HCT116 (cell line): ENCODE measurements around the gene C2CD2. TPM values are rescaled to one million over a fixed set of nuclear protein-coding genes. Genes with fewer than 3 reads are reported as not detected.

Experiments used
- ATAC-seq: fragments of 200-7000 bp; cut with Tn5 transposase; 2 replicates; pipeline ENCODE4 v1.9.1; 2020; ENCODE audit warnings: mild to moderate bottlenecking, moderate library complexity
- BruUV-seq: library from RNA; stranded (reverse); fragments of 400-500 nt; replicated peaks from 2 replicates; lab custom pipeline; 2021; lab: Mats Ljungman, UMichigan
- CTCF ChIA-PET: fragments of 300-600 bp; sonication (Branson Sonifier 250); formaldehyde crosslinking; loops from one replicate; lab custom pipeline; 2021; ENCODE audit warnings: antibody characterized with exemption; lab: Charles Lee
- POLR2A ChIA-PET: fragments of 300-600, 350-600 bp; sonication (Branson Sonifier 250); formaldehyde crosslinking; loops from one replicate; lab custom pipeline; 2021; ENCODE audit warnings: antibody characterized with exemption; lab: Charles Lee
- RAD21 ChIA-PET, 2 experiments: fragments of 300-600 bp; sonication (Branson Sonifier 250); formaldehyde crosslinking; loops; one replicate each; lab custom pipeline; 2023; ENCODE audit warnings: low total read pairs in 2 of 2; ENCODE audit not compliant: uncharacterized antibody in 2 of 2, unreplicated experiment in 2 of 2, low non-redundant PET in 1 of 2; lab: Charles Lee
- DNase-seq: peaks from one replicate; pipeline ENCODE4 v3.0.0-alpha.2; 2010; ENCODE audit warnings: low read depth, low spot score
- H2AFZ ChIP-seq: fragments of 200-600 bp; shearing (Covaris generic), sonication (generic); 2 replicates; pipeline ENCODE4 v1.6.1; 2017; ENCODE audit warnings: low read depth, mixed run types, mixed read lengths, antibody characterized with exemption, low read length; ENCODE audit not compliant: poor library complexity, severe bottlenecking
- H3K27ac ChIP-seq: 2 replicates; pipeline ENCODE4 v1.5.1; 2012; ENCODE audit warnings: low read depth, low read length
- H3K27me3 ChIP-seq: fragments of 200-600 bp; sonication (generic); 2 replicates; pipeline ENCODE4 v1.6.1; 2016; ENCODE audit warnings: mixed run types, low read length, mixed read lengths; ENCODE audit not compliant: insufficient read depth
- H3K36me3 ChIP-seq, 2 experiments: fragments of 200-500 bp in 1 of 2; fragments of 200-600 bp in 1 of 2; sonication (Bioruptor generic) in 1 of 2; sonication (generic) in 1 of 2; 2 replicates each; pipeline versions ENCODE4 v1.5.1 to v1.6.1; 2014 to 2016; ENCODE audit warnings: low read length in 2 of 2, inconsistent platforms in 1 of 2, mixed read lengths in 1 of 2, mixed run types in 1 of 2; ENCODE audit not compliant: insufficient read depth in 2 of 2, control insufficient read depth in 1 of 2
- H3K4me1 ChIP-seq, 2 experiments: fragments of 200-600 bp in 1 of 2; sonication (generic) in 1 of 2; 2 replicates each; pipeline versions ENCODE4 v1.5.1 to v1.6.1; 2012 to 2017; ENCODE audit warnings: low read length in 2 of 2, inconsistent platforms in 1 of 2, mild to moderate bottlenecking in 1 of 2, mixed read lengths in 1 of 2, mixed run types in 1 of 2, moderate library complexity in 1 of 2; ENCODE audit not compliant: insufficient read depth in 2 of 2, control insufficient read depth in 1 of 2
- H3K4me2 ChIP-seq: fragments of 200-600 bp; sonication (generic); 2 replicates; pipeline ENCODE4 v1.6.1; 2017; ENCODE audit warnings: mixed run types, low read length, mixed read lengths
- H3K4me3 ChIP-seq, 2 experiments: fragments of 200-600 bp in 1 of 2; sonication (generic) in 1 of 2; replicated peaks in 1 of 2; 2 replicates each; pipeline ENCODE4 v1.5.1; 2011 to 2016; ENCODE audit warnings: low read length in 2 of 2, control low read depth in 1 of 2, low read depth in 1 of 2, mild to moderate bottlenecking in 1 of 2, mixed read lengths in 1 of 2, mixed run types in 1 of 2
- H3K79me2 ChIP-seq: fragments of 200-600 bp; sonication (generic); 2 replicates; pipeline ENCODE4 v1.6.1; 2017; ENCODE audit warnings: mild to moderate bottlenecking, mixed run types, low read length, moderate library complexity, mixed read lengths; ENCODE audit not compliant: insufficient read depth
- H3K9ac ChIP-seq: fragments of 200-600 bp; sonication (generic); 2 replicates; pipeline ENCODE4 v1.6.1; 2016; ENCODE audit warnings: low read length, mixed read lengths
- H3K9me2 ChIP-seq: fragments of 200-600 bp; sonication (generic), shearing (Covaris generic); 2 replicates; pipeline ENCODE4 v1.6.1; 2017; ENCODE audit warnings: mixed run types, mild to moderate bottlenecking, moderate library complexity; ENCODE audit not compliant: insufficient read depth
- H3K9me3 ChIP-seq, 2 experiments: fragments of 200-500 bp in 1 of 2; fragments of 200-600 bp in 1 of 2; sonication (Bioruptor generic) in 1 of 2; sonication (generic) in 1 of 2; 2 replicates each; pipeline ENCODE4 v1.6.1; 2014 to 2017; ENCODE audit warnings: low read length in 2 of 2, mixed read lengths in 2 of 2, inconsistent platforms in 1 of 2, low read depth in 1 of 2, mild to moderate bottlenecking in 1 of 2, mixed run types in 1 of 2, moderate library complexity in 1 of 2; ENCODE audit not compliant: control insufficient read depth in 1 of 2, insufficient read depth in 1 of 2
- H4K20me1 ChIP-seq: fragments of 200-600 bp; sonication (generic), shearing (Covaris generic); 2 replicates; pipeline ENCODE4 v1.6.1; 2017; ENCODE audit warnings: mixed run types, mild to moderate bottlenecking, moderate library complexity; ENCODE audit not compliant: insufficient read depth
- CEBPB ChIP-seq: IDR thresholded peaks from 2 replicates; pipeline ENCODE4 v1.6.1; 2012; ENCODE audit warnings: low read depth
- EGR1 ChIP-seq: IDR thresholded peaks from 2 replicates; pipeline ENCODE4 v1.6.1; 2012; ENCODE audit warnings: low read depth
- ELF1 ChIP-seq: IDR thresholded peaks from 2 replicates; pipeline ENCODE4 v1.6.1; 2012; ENCODE audit warnings: low read depth, borderline replicate concordance
- EZH2phosphoT487 ChIP-seq: fragments of 200-600 bp; IDR thresholded peaks from 2 replicates; pipeline ENCODE4 v1.6.1; 2018; ENCODE audit warnings: antibody characterized with exemption, borderline replicate concordance
- RAD21 ChIP-seq: IDR thresholded peaks from 2 replicates; pipeline ENCODE4 v1.6.1; 2012; ENCODE audit warnings: low read depth, mild to moderate bottlenecking
- SIN3A ChIP-seq: IDR thresholded peaks from 2 replicates; pipeline ENCODE4 v1.6.1; 2012; ENCODE audit warnings: low read depth
- SRF ChIP-seq: IDR thresholded peaks from 2 replicates; pipeline ENCODE4 v1.6.1; 2012; ENCODE audit warnings: low read depth
- YY1 ChIP-seq: IDR thresholded peaks from 2 replicates; pipeline ENCODE4 v1.6.1; 2011; ENCODE audit warnings: low read length, low read depth, moderate library complexity, mild to moderate bottlenecking; ENCODE audit not compliant: insufficient replicate concordance; ENCODE audit errors: extremely low read depth
- ZBTB33 ChIP-seq: IDR thresholded peaks from 2 replicates; pipeline ENCODE4 v1.6.1; 2011; ENCODE audit warnings: mild to moderate bottlenecking, low read length, moderate library complexity; ENCODE audit not compliant: insufficient replicate concordance; ENCODE audit errors: extremely low read depth
- ZFX ChIP-seq: fragments of 450-650 bp; IDR thresholded peaks from 2 replicates; pipeline ENCODE4 v1.6.1; 2017
- intact Hi-C: fragments of 100-400 bp; cut with micrococcal nuclease; formaldehyde crosslinking; loops from 2 replicates; pipeline ENCODE4 v1.10.0; 2022
- total RNA-seq: library from RNA; stranded (reverse); gene quantifications from one replicate; pipeline ENCODE4 v1.2.1, GENCODE V29; 2021; ENCODE audit not compliant: unreplicated experiment
- TF ChIP-seq, protein P1 (sequence below), 3 experiments: fragments of 200-600 bp in 1 of 3; sonication (generic) in 1 of 3; IDR thresholded peaks in 2 of 3; conservative IDR thresholded peaks in 1 of 3; 2 replicates each; pipeline ENCODE4 v1.5.1; 2012 to 2017; ENCODE audit warnings: low read depth in 2 of 3, low read length in 2 of 3, antibody characterized with exemption in 1 of 3, borderline replicate concordance in 1 of 3, control low read depth in 1 of 3, mild to moderate bottlenecking in 1 of 3, mixed read lengths in 1 of 3, mixed run types in 1 of 3, moderate library complexity in 1 of 3; ENCODE audit not compliant: insufficient read depth in 1 of 3
- TF ChIP-seq, protein P2 (sequence below): IDR thresholded peaks from 2 replicates; pipeline ENCODE4 v1.6.1; 2012

The C2CD2 gene
- total RNA-seq, 1 experiment from 2014 or later, result 22.0 TPM

DNA sequence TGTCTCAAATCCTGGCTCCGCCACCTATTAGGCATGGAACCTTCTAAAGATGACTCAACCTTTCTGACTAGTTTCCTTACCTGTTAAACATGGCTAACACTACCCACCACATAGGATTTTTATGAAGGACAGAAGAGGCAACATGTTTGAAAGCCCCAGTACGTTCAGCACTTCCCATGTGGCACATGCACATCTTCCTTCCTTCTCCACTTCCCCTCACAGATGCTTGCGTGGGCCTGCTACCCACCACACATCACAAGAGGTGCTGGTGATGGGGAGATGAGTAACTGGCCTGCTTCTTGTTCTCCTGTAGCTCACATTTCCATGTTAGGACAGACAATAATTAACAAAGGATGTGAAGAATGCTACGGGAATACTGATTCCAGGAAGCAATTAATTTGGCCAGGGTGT lies 49.2 kb upstream of the C2CD2 start:
- Histone ChIP-seq H3K9ac (no peak overlapping the region), H4K20me1 (no peaks in the 10 kb centered on the region; the same call in 1 of the 2 replicates), H3K27ac (no peak overlapping the region), H3K79me2 (peaks cover 91% of the 10 kb centered on the region), H3K4me2 (no peak overlapping the region), H3K4me1 (no peaks in the 10 kb centered on the region), H2AFZ (no peak overlapping the region), H3K9me3 (no peaks in the 10 kb centered on the region), H3K27me3 (no peaks in the 10 kb centered on the region), H3K4me3 (no peak overlapping the region), H3K36me3 (peaks cover 7 to 32% of the 10 kb centered on the region in 2 experiments; a peak in 3 of 4 replicates), H3K9me2 (no peaks in the 10 kb centered on the region)
- no TSS peak for BruUV-seq
- RAD21 ChIA-PET, result no interaction called here
- DNase-seq (no peak), ATAC-seq (no peak)
- intact Hi-C loops, result no loop called here
- TF ChIP-seq ZFX, result no peak
- TF ChIP-seq EGR1, result no peak
- TF ChIP-seq YY1, result no peak
- CTCF ChIA-PET, result no interaction called here
- POLR2A ChIA-PET, result no interaction called here

DNA sequence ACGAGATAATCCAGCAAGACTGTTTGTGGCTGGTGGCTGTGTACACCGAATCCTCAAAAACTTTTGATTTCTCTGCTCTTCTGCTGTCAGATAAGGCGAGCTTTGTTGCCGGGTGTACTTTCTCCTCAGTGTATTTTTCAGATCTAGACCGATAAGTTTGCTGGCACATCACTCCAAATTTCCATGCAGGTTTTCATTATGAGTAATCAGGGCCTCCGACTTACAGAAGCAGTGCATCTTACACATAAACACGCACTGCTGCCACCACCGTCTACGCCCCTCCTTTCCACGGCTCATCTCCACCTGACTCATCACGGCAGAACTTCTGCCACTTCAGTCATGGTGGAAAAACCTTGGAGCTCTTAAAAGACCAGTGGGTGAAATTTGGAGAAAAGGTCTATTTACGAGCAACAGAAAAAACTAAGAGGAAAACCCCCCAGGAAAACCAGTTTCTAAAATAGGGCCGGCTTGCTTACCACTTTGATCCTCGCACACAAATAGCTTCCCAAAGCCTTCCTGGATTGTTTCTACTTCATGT lies 48.7 kb upstream of the C2CD2 start:
- ChIA-PET RAD21 (no interaction called here), POLR2A (no interaction called here), CTCF (no interaction called here)
- intact Hi-C loops, result no loop called here
- Histone ChIP-seq H3K9me2 (no peaks in the 10 kb centered on the region), H3K4me1 (no peaks in the 10 kb centered on the region), H3K36me3 (peaks cover 8 to 31% of the 10 kb centered on the region in 2 experiments; a peak in 3 of 4 replicates), H3K27me3 (no peaks in the 10 kb centered on the region), H3K4me2 (no peak overlapping the region), H3K4me3 (no peak overlapping the region), H3K9me3 (no peaks in the 10 kb centered on the region), H4K20me1 (no peaks in the 10 kb centered on the region; the same call in 1 of the 2 replicates), H2AFZ (no peak overlapping the region), H3K79me2 (peaks cover 91% of the 10 kb centered on the region), H3K27ac (no peak overlapping the region), H3K9ac (no peak overlapping the region)
- BruUV-seq, result no TSS peak
- ATAC-seq (no peak), DNase-seq (no peak)
- TF ChIP-seq CEBPB, result no peak
- no peak for TF ChIP-seq YY1
- no peak for TF ChIP-seq EZH2phosphoT487
- no peak for TF ChIP-seq ZBTB33
- no peak for TF ChIP-seq SRF
- TF ChIP-seq EGR1, result no peak
- TF ChIP-seq, protein P1, sequence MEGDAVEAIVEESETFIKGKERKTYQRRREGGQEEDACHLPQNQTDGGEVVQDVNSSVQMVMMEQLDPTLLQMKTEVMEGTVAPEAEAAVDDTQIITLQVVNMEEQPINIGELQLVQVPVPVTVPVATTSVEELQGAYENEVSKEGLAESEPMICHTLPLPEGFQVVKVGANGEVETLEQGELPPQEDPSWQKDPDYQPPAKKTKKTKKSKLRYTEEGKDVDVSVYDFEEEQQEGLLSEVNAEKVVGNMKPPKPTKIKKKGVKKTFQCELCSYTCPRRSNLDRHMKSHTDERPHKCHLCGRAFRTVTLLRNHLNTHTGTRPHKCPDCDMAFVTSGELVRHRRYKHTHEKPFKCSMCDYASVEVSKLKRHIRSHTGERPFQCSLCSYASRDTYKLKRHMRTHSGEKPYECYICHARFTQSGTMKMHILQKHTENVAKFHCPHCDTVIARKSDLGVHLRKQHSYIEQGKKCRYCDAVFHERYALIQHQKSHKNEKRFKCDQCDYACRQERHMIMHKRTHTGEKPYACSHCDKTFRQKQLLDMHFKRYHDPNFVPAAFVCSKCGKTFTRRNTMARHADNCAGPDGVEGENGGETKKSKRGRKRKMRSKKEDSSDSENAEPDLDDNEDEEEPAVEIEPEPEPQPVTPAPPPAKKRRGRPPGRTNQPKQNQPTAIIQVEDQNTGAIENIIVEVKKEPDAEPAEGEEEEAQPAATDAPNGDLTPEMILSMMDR (IDR thresholded peaks at IDR 0.05 in 2 of 3, conservative IDR thresholded peaks at IDR 0.05 in 1 of 3; ENCODE audit: borderline replicate concordance in 1 of 3, insufficient read depth in 1 of 3, low read depth in 2 of 3, low read length in 2 of 3), result no peak
- TF ChIP-seq SIN3A, result no peak
- no peak for TF ChIP-seq RAD21
- TF ChIP-seq, protein P2, sequence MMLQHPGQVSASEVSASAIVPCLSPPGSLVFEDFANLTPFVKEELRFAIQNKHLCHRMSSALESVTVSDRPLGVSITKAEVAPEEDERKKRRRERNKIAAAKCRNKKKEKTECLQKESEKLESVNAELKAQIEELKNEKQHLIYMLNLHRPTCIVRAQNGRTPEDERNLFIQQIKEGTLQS, result no peak
- TF ChIP-seq ELF1, result no peak
